ENCODE data around the gene TOP1. TPM values are rescaled to one million over a fixed set of nuclear protein-coding genes. Genes with fewer than 3 reads are reported as not detected.

Gene TOP1
- total and polyA plus RNA-seq, 12 donors: 19.6 to 96.6 (median 27.3) TPM

GRCh38 chr20:41007481-41007880 lies 21.1 kb upstream of the TOP1 start:
- Histone ChIP-seq H3K27me3 (no peaks in the 10 kb centered on the region), H3K27ac (peak overlapping the region in 2 of 5 donors; percentile 30 to 80), H3K4me3 (no peak overlapping the region), H3K4me1 (replicated peaks in 1 of 2) (peaks cover 20 to 40% of the 10 kb centered on the region in 2 donors), H3K9me3 (replicated peaks in 1 of 3) (no peaks in the 10 kb centered on the region), H3K36me3 (replicated peaks in 1 of 2) (no peaks in the 10 kb centered on the region)
- intact Hi-C loops (cut with DNase I): no loop called here
- WGBS, 4 donors: 83 to 94% (median 88%) methylated on average over 1 to 3 of the region's 3 CpGs; no CpG with 5 or more reads in 1 of the 4 donors
- no peak for DNase-seq
- no peak for TF ChIP-seq POLR2A (IDR thresholded peaks at IDR 0.05)
- TF ChIP-seq, protein P1, sequence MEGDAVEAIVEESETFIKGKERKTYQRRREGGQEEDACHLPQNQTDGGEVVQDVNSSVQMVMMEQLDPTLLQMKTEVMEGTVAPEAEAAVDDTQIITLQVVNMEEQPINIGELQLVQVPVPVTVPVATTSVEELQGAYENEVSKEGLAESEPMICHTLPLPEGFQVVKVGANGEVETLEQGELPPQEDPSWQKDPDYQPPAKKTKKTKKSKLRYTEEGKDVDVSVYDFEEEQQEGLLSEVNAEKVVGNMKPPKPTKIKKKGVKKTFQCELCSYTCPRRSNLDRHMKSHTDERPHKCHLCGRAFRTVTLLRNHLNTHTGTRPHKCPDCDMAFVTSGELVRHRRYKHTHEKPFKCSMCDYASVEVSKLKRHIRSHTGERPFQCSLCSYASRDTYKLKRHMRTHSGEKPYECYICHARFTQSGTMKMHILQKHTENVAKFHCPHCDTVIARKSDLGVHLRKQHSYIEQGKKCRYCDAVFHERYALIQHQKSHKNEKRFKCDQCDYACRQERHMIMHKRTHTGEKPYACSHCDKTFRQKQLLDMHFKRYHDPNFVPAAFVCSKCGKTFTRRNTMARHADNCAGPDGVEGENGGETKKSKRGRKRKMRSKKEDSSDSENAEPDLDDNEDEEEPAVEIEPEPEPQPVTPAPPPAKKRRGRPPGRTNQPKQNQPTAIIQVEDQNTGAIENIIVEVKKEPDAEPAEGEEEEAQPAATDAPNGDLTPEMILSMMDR (IDR thresholded peaks at IDR 0.05): no peak

DNA sequence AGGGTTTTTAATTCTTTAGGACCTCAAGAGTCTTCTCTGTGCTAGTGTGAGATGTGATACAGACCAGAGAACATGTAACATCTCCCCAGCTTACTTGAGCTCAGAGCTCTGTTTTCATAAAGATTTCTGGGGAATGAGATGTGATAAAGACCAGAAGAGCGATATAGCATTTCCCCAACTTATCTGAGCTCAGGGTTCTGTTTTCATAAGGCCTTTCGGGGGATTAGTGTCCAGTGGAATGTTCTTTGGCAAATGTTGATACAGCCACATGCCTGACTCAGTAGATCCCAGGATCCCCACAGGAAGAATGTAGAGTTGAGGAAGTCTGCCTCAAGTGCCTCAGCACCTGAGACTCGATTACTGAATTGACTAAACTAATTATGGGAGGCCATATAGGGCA lies 18.7 kb upstream of the TOP1 start:
- Histone ChIP-seq H3K9me3 (replicated peaks in 1 of 3) (no peaks in the 10 kb centered on the region), H3K4me3 (no peak overlapping the region), H3K4me1 (replicated peaks in 1 of 2) (peaks cover 4 to 31% of the 10 kb centered on the region in 2 donors), H3K27me3 (no peaks in the 10 kb centered on the region), H3K27ac (no peak overlapping the region), H3K36me3 (replicated peaks in 1 of 2) (no peaks in the 10 kb centered on the region)
- DNase-seq: no peak
- TF ChIP-seq, protein P1 (IDR thresholded peaks at IDR 0.05): no peak
- TF ChIP-seq POLR2A (IDR thresholded peaks at IDR 0.05): no peak
- WGBS, 4 donors: 77 to 91% (median 78%) methylated on average over 3 of the region's 3 CpGs
- intact Hi-C loops (cut with DNase I): no loop called here

- H3K27me3 ChIP-seq: no peaks in the 10 kb centered on the region
- no peaks in the 10 kb centered on the region for H3K9me3 ChIP-seq (replicated peaks in 1 of 3)
- TF ChIP-seq POLR2A (IDR thresholded peaks at IDR 0.05): no peak
- TF ChIP-seq, protein P1 (IDR thresholded peaks at IDR 0.05): no peak
- H3K36me3 ChIP-seq (replicated peaks in 1 of 2): no peaks in the 10 kb centered on the region
- H3K4me3 ChIP-seq: no peak overlapping the region
- no peak for DNase-seq
- peaks cover 0 to 20% of the 10 kb centered on the region in 2 donors for H3K4me1 ChIP-seq (replicated peaks in 1 of 2)
- intact Hi-C loops (cut with DNase I): no loop called here
- no peak overlapping the region for H3K27ac ChIP-seq
- 76 to 85% (median 78%) methylated on average over 5 of the region's 5 CpGs for WGBS, 4 donors
These were observed 17.0 kb upstream of the TOP1 start for GRCh38 chr20:41011551-41012067.

DNA sequence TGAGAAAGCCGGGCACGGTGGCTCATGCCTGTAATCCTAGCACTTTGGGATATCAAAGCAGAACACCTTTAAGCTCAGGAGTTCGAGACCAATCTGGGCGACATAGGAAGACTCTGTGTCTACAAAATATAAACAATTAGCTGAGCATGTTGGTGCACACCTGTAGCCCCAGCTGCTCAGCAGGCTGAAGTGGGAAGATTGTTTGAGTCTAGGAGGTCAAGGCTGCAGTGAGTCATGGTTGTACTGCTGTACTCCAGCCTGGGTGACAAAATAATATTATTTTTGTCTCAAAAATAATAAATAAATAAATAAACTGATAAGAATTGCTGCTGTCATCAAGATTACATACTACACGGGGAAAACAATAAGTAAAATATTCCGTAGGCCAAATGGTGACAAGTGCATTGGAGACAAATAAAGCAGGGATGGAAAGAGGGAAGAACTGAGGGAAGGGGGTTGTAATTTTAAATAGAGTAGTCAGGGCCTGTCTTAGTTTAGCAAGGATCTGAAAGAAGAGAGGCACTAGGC lies 14.0 kb upstream of the TOP1 start:
- DNase-seq: peak in 5 of 7 donors; percentile 38 to 74 (median 60)
- no peak overlapping the region for H3K4me3 ChIP-seq
- H3K9me3 ChIP-seq (replicated peaks in 1 of 3): no peaks in the 10 kb centered on the region
- intact Hi-C loops (cut with DNase I): no loop called here
- H3K4me1 ChIP-seq (replicated peaks in 1 of 2): peaks cover 0 to 20% of the 10 kb centered on the region in 2 donors
- TF ChIP-seq, protein P1 (IDR thresholded peaks at IDR 0.05): no peak
- no peak for TF ChIP-seq POLR2A (IDR thresholded peaks at IDR 0.05)
- WGBS, 4 donors: 58 to 60% (median 60%) methylated on average over 6 of the region's 6 CpGs
- H3K27ac ChIP-seq: peak overlapping the region in 3 of 5 donors; percentile 13 to 45 (median 39)
- no peaks in the 10 kb centered on the region for H3K36me3 ChIP-seq (replicated peaks in 1 of 2)
- no peaks in the 10 kb centered on the region for H3K27me3 ChIP-seq
